HEK293 (cell line): Measurements from ENCODE around the gene CAPN8.

Source experiments
- BCL11A ChIP-seq: fragments of 450-650 bp; formaldehyde crosslinking; IDR thresholded peaks from 2 replicates; pipeline ENCODE4 v1.5.1; 2016; ENCODE audit warnings: low read depth, missing biosample characterization, missing genetic modification characterization
- CTCF ChIP-seq: fragments of 450-650 bp; formaldehyde crosslinking; IDR thresholded peaks from 2 replicates; pipeline ENCODE4 v1.5.1; 2016; ENCODE audit warnings: missing biosample characterization, missing genetic modification characterization
- PBX3 ChIP-seq: sonication (generic); formaldehyde crosslinking; IDR thresholded peaks from 2 replicates; pipeline ENCODE4 v1.8.1; 2022; ENCODE audit warnings: mild to moderate bottlenecking, moderate library complexity, missing genetic modification reagents
- ZNF184 ChIP-seq: fragments of 450-650 bp; IDR thresholded peaks from 2 replicates; pipeline ENCODE4 v1.5.1; 2018; ENCODE audit warnings: missing biosample characterization, mild to moderate bottlenecking, missing genetic modification characterization
- ZNF610 ChIP-seq: fragments of 450-650 bp; formaldehyde crosslinking; IDR thresholded peaks from 2 replicates; pipeline ENCODE4 v1.5.1; 2016; ENCODE audit warnings: missing biosample characterization, missing genetic modification characterization, borderline replicate concordance

GRCh38 chr1:223667484-223668182 lies 2.1 kb upstream of the CAPN8 start:
- TF ChIP-seq ZNF184 (tag by site-specific recombination), result no peak
- TF ChIP-seq PBX3 (CRISPR knock-in tag), result no peak
- TF ChIP-seq CTCF, result no peak
- TF ChIP-seq ZNF610 (tag by site-specific recombination), result no peak
- TF ChIP-seq BCL11A (tag by site-specific recombination), result no peak
